ENCODE measurements around the gene ME3. TPM values are rescaled to one million over a fixed set of nuclear protein-coding genes. Genes with fewer than 3 reads are reported as not detected.

ME3 gene
- 10 to 100 TPM in 1 of 4 donors, 1 to 10 TPM in 3; 1.9 to 18.3 (median 5.6) TPM for total RNA-seq

- no peak for DNase-seq
- Histone ChIP-seq H3K36me3 (no peaks in the 10 kb centered on the region), H3K4me3 (peak within 1 kb of the TSS; percentile 58 to 84 (median 74)), H3K9me3 (no peaks in the 10 kb centered on the region), H3K4me1 (peaks cover 0 to 56% (median 7%) of the 10 kb centered on the region in 3 donors), H3K27ac (peak within 1 kb of the TSS; percentile 82 to 95 (median 92)), H3K27me3 (peaks cover 0 to 8% (median 0%) of the 10 kb centered on the region in 4 donors)
- 0% methylated on average over 1 to 15 of the region's 52 CpGs for WGBS, 2 donors
- TF ChIP-seq CTCF (IDR thresholded peaks at IDR 0.05) (no peak), POLR2A (IDR thresholded peaks at IDR 0.05) (peak in 2 of 4 donors; percentile 6 to 9)
- intact Hi-C loops (cut with DNase I) = loop anchor here (10.0 kb wide), 1 partner anchor 133 kb away; the partner anchor contains the start of gene PRSS23
Observed at GRCh38 chr11:86672007-86672621, at the start of gene ME3. Gene ME3, minus strand, starts transcription at chr11:86672616.

- intact Hi-C loops (cut with DNase I) = no loop called here
- Histone ChIP-seq H3K4me3 (no peak overlapping the region), H3K27ac (no peak overlapping the region), H3K4me1 (peaks cover 0 to 37% (median 16%) of the 10 kb centered on the region in 3 donors), H3K36me3 (no peaks in the 10 kb centered on the region), H3K9me3 (no peaks in the 10 kb centered on the region), H3K27me3 (no peaks in the 10 kb centered on the region)
- TF ChIP-seq POLR2A (IDR thresholded peaks at IDR 0.05) (no peak), CTCF (IDR thresholded peaks at IDR 0.05) (no peak)
- WGBS, 2 donors = 24 to 32% methylated on average over 1 of the region's 1 CpG
- no peak for DNase-seq
Observed at GRCh38 chr11:86722006-86722405, 49.6 kb upstream of the ME3 start.

- H3K27ac ChIP-seq = peak overlapping the region in 1 of 4 donors; percentile 22
- no peaks in the 10 kb centered on the region for H3K27me3 ChIP-seq
- TF ChIP-seq POLR2A (IDR thresholded peaks at IDR 0.05) (no peak), CTCF (IDR thresholded peaks at IDR 0.05) (no peak)
- DNase-seq = no peak
- H3K9me3 ChIP-seq = no peaks in the 10 kb centered on the region
- intact Hi-C loops (cut with DNase I) = no loop called here
- H3K4me3 ChIP-seq = no peak overlapping the region
- peaks cover 0 to 38% (median 16%) of the 10 kb centered on the region in 3 donors for H3K4me1 ChIP-seq
- H3K36me3 ChIP-seq = no peaks in the 10 kb centered on the region
- WGBS, 2 donors = 80 to 85% methylated on average over 2 of the region's 2 CpGs
Observed at GRCh38 chr11:86720546-86720945, 48.1 kb upstream of the ME3 start.

GRCh38 chr11:86719781-86720463 is 47.5 kb upstream of the ME3 start:
- Histone ChIP-seq H3K4me3 (no peak overlapping the region), H3K4me1 (peaks cover 0 to 38% (median 16%) of the 10 kb centered on the region in 3 donors), H3K9me3 (no peaks in the 10 kb centered on the region), H3K36me3 (no peaks in the 10 kb centered on the region), H3K27ac (peak overlapping the region in 3 of 4 donors; percentile 2 to 47 (median 45)), H3K27me3 (no peaks in the 10 kb centered on the region)
- 8 to 30% methylated on average over 1 of the region's 1 CpG for WGBS, 2 donors
- DNase-seq = no peak
- intact Hi-C loops (cut with DNase I) = no loop called here
- no peak for TF ChIP-seq CTCF (IDR thresholded peaks at IDR 0.05)

GRCh38 chr11:86718999-86719398 is 46.6 kb upstream of the ME3 start:
- no peak overlapping the region for H3K4me3 ChIP-seq
- H3K4me1 ChIP-seq = peaks cover 0 to 38% (median 16%) of the 10 kb centered on the region in 3 donors
- H3K27me3 ChIP-seq = no peaks in the 10 kb centered on the region
- DNase-seq = no peak
- H3K9me3 ChIP-seq = no peaks in the 10 kb centered on the region
- WGBS, 2 donors = 75 to 84% methylated on average over 1 of the region's 1 CpG
- H3K27ac ChIP-seq = peak overlapping the region; percentile 7 to 60 (median 37)
- intact Hi-C loops (cut with DNase I) = no loop called here
- no peaks in the 10 kb centered on the region for H3K36me3 ChIP-seq
- no peak for TF ChIP-seq CTCF (IDR thresholded peaks at IDR 0.05)
- TF ChIP-seq POLR2A (IDR thresholded peaks at IDR 0.05) = no peak
